NCI-H345 treated with DMSO at 0.1 percent for 48 hours (cell line): ENCODE data around the gene PEMT.
"Not testable (repeated sequence)": the region's sequence is repeated elsewhere in the genome, so short reads cannot be mapped to it uniquely, and the experiment has no call there.

ENCODE experiments used
- DNase-seq: peaks from one replicate; lab custom pipeline; 2025; ENCODE audit not compliant: unreplicated experiment; lab: John Stamatoyannopoulos, UW

Gene PEMT

GRCh38 chr17:17591355-17592298, at the start of gene PEMT:
Gene PEMT (minus strand): TSS chr17:17591708. CDS start chr17:17591626, 82 bp downstream.
- peak; percentile 90 for DNase-seq

- not testable (repeated sequence) for DNase-seq
Observed at GRCh38 chr17:17639661-17640270, 48.3 kb upstream of the PEMT start.

- no peak for DNase-seq
Observed at GRCh38 chr17:17638467-17638866, 47.0 kb upstream of the PEMT start.

- DNase-seq = no peak
Observed at GRCh38 chr17:17636272-17636885, 44.9 kb upstream of the PEMT start.

GRCh38 chr17:17635537-17636271, 44.2 kb upstream of the PEMT start:
- DNase-seq = not testable (repeated sequence)

GRCh38 chr17:17635126-17635525, 43.6 kb upstream of the PEMT start:
- DNase-seq = no peak

GRCh38 chr17:17633310-17633709, 41.8 kb upstream of the PEMT start:
- no peak for DNase-seq

GRCh38 chr17:17632690-17633089, 41.2 kb upstream of the PEMT start:
- DNase-seq = not testable (repeated sequence)

- DNase-seq = no peak
Observed at GRCh38 chr17:17628388-17629008, 37.0 kb upstream of the PEMT start.

GRCh38 chr17:17626840-17627239, 35.3 kb upstream of the PEMT start:
- DNase-seq = no peak

- peak; percentile 57 for DNase-seq
Observed at GRCh38 chr17:17626151-17626805, 34.8 kb upstream of the PEMT start.

- DNase-seq = no peak
Observed at GRCh38 chr17:17624741-17625140, 33.2 kb upstream of the PEMT start.

GRCh38 chr17:17623904-17624303, 32.4 kb upstream of the PEMT start:
- no peak for DNase-seq

GRCh38 chr17:17621254-17621653, 29.7 kb upstream of the PEMT start:
- DNase-seq = no peak

GRCh38 chr17:17613708-17614114, 22.2 kb upstream of the PEMT start:
- peak; percentile 17 for DNase-seq

- DNase-seq = no peak
Observed at GRCh38 chr17:17612085-17613022, 20.8 kb upstream of the PEMT start.

GRCh38 chr17:17609121-17609520, 17.6 kb upstream of the PEMT start:
- DNase-seq = no peak

- no peak for DNase-seq
Observed at GRCh38 chr17:17606416-17607000, 15.0 kb upstream of the PEMT start.

- no peak for DNase-seq
Observed at GRCh38 chr17:17605729-17606088, 14.2 kb upstream of the PEMT start.
